LNCAP (cell line): ENCODE measurements around the gene DIAPH3.

Source experiments
- TF ChIP-seq, protein P1 (sequence below): fragments of 450-650 bp; IDR thresholded peaks from 2 replicates; pipeline ENCODE4 v1.5.1; 2017; ENCODE audit warnings: mild to moderate bottlenecking

Gene DIAPH3

DNA sequence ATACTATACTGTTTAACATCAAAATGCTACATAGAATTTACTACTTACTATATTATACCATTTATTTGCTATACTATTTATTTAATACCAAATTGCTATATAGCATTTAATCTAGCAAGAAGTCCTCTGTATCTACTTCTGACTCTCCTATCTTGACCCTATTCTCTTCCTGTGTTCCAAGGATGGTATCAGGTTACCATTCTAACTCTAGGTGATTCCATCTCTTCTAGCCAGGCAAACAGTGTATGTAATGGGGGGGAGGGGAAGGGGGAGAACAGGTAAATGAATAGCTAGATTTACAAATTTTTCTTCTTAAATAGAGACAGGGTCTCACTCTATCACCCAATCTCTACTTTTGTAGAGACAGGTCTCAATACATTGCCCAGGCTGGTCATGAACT is 200.3 kb downstream of the DIAPH3 start:
- TF ChIP-seq, protein P1, sequence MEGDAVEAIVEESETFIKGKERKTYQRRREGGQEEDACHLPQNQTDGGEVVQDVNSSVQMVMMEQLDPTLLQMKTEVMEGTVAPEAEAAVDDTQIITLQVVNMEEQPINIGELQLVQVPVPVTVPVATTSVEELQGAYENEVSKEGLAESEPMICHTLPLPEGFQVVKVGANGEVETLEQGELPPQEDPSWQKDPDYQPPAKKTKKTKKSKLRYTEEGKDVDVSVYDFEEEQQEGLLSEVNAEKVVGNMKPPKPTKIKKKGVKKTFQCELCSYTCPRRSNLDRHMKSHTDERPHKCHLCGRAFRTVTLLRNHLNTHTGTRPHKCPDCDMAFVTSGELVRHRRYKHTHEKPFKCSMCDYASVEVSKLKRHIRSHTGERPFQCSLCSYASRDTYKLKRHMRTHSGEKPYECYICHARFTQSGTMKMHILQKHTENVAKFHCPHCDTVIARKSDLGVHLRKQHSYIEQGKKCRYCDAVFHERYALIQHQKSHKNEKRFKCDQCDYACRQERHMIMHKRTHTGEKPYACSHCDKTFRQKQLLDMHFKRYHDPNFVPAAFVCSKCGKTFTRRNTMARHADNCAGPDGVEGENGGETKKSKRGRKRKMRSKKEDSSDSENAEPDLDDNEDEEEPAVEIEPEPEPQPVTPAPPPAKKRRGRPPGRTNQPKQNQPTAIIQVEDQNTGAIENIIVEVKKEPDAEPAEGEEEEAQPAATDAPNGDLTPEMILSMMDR: no peak

DNA sequence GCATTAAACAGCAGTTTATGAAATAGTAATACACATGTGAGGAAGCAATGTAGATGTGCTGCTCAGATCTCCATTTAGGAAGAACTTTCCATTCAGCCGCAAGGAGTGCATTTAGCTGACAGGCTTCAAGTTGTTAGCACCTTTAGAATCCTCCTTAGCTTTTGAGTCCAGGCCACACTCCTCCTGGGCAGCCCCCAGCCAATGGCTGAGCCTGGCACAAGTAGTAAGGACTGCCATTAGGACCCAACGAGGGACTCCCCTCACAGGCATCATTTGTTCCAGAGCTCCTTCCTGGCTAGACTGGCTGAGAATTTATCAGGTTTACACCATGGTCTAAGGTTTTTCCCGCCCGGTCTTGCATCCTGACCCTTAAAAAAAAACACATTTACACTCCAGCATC is 201.4 kb downstream of the DIAPH3 start:
- TF ChIP-seq, protein P1: no peak

DNA sequence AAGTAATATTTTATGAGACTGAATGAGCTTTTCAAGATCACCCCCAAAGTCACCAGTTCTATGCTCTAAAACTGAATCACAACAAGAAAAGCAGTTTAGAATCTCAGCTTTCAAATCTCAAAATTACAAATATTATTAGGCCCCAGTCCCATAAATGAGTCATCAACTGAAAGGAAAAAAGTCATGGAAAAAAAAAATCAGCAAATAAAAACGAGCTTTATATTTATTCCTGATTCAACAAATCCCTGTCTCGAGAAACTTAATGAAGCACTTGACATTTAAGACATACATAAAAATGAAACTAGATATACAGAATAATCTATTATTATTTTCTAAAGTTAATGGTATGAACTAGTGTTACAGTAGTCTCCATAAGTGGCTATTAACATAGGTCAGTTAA is 203.0 kb downstream of the DIAPH3 start:
- TF ChIP-seq, protein P1: no peak

DNA sequence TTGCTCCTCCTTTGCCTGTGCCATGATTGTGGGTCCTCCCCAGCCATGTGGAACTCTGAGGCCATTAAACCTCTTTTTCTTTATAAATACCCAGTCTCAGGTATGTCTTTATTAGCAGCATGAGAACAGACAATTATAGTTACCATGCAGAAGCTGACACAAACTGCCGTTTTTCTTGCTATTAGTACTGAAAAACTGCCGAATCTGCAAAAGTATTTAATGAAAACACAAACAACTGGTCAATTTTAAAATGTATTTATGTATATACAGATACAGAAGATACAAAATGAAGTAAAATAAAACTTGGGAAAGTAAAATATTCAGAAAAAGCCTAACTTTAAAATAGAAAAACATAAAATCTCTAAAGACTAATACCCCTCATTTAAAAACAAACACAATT is 206.3 kb downstream of the DIAPH3 start:
- TF ChIP-seq, protein P1: no peak

DNA sequence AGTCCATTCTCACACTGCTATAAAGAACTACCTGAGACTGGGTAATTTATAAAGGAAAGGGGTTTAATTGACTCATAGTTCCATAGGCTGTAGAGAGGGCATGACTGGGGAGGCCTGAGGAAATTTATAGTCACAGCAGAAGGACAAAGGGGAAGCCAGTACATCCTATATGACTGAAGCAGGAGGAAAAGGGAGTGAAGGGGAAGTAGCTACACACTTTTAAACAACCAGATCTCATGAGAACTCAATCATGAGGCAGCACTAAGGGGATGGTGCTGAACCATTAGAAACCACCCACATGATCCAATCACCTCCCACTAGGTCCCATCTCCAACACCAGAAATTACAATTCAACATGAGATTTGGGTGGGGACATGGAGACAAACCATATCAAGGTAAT is 209.1 kb downstream of the DIAPH3 start:
- TF ChIP-seq, protein P1: no peak

DNA sequence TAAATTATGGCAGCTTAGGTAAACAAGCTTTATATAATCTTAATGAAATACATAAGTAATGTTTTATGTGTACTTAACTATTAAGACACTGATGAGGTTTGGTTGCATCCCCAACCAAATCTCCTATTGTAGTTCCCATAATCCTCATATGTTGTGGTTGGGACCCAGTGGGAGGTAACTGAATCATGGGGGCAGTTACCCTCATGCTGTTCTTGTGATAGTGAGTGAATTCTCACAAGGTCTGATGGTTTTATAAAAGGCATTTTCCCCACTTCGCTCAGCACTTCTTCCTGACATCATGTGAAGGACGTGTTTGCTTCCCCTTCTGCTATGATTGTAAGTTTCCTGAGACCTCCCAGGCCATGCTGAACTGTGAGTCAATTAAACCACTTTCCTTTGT is 212.7 kb downstream of the DIAPH3 start:
- TF ChIP-seq, protein P1: no peak

DNA sequence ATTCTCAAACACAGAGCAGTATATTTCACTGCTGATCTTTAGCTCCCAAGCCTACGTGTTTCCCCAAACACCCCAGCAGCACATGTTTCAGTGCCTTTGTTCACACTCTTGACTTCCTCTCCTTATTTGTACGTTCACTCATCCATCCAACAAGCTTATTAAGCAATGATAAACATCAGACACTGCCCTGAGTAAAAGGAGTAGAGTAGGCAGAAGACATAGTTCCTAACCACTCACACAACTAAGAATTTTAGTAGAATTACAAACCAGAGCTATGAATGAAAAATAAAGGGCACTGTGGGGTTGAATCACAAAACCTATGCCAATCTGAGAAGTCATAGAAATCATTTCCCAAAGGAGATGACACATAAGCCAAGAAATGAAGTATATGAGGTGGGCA is 213.5 kb downstream of the DIAPH3 start:
- TF ChIP-seq, protein P1: no peak

DNA sequence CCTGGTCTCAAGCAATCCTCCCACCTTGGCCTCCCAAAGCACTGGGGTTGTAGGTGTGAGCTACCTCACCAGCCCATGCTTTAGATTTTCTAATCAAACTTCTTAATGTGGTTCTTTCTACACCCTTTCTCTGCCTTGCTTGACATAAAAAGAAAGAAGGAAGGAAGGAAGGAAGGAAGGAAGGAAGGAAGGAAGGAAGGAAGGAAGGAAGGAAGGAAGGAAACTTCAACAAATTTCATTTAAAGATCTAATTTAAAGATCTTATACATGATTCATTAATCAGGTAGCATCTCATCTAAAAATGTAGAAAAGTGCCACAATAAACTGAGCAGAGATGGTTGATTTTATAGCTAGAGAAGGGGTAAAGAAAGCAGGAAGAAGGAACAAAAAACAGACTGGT is 215.0 kb downstream of the DIAPH3 start:
- TF ChIP-seq, protein P1: no peak
